NCI-H446 treated with DMSO at 0.1 percent for 48 hours (cell line): ENCODE results near the gene DUSP9.
"Not testable (repeated sequence)": the region's sequence is repeated elsewhere in the genome, so short reads cannot be mapped to it uniquely, and the experiment has no call there.

Experiments used
- DNase-seq: peaks from one replicate; lab custom pipeline; 2025; lab: John Stamatoyannopoulos, UW

Gene DUSP9

GRCh38 chrX:153646620-153647373 is at the start of gene DUSP9:
DUSP9 (plus strand) TSS chrX:153647203; CDS start chrX:153647954, 751 bp downstream.
- no peak for DNase-seq

GRCh38 chrX:153598541-153599191 is 48.3 kb upstream of the DUSP9 start, which contains the start of gene CCNQ:
CCNQ (minus strand) TSS chrX:153599139; CDS start chrX:153599073, 66 bp downstream.
- DNase-seq = no peak

DNA sequence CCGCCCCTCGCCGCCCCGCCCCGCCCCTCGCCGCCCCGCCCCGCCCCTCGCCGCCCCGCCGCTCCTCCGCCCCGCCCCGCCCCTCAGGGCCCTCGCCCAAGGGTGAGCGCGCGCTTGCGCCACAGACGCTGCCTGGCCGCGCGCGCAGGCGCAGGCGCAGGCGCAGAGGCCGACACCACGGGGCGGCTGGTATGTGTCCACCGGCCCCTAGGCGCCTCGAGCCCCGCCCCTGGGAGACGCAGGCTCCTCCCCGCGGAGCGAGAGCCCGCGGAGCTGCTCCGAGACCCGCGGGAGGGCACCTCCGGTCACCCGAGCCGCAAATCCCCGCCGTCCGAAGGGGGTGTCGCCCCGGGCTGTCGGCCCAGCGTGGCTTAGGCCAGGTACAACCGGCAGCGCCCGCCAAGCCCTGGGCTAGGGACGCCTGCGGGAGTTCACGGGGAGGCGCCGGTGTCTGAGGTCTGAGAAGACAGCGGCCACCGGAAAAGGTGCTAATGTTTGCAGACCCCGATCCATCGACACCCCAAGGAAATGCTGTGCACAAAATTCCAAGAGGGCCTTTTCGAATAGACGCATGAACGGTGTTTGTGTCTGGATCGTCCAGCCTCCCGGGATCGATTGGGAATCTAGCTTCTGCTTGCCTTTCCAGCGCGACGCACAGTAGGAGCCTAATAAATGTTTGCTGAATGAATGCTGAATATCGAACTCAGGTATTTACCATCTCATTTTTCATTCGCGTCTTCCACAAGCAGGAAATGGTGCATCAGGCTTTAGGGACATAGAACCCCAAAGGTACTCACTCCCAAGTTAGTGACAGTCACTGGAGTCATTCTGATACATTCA is 47.6 kb upstream of the DUSP9 start:
- peak; percentile 66 for DNase-seq

- DNase-seq = no peak
These were observed 47.0 kb upstream of the DUSP9 start for GRCh38 chrX:153600032-153600373.

- DNase-seq = no peak
These were observed 46.1 kb upstream of the DUSP9 start for GRCh38 chrX:153600921-153601320.

DNA sequence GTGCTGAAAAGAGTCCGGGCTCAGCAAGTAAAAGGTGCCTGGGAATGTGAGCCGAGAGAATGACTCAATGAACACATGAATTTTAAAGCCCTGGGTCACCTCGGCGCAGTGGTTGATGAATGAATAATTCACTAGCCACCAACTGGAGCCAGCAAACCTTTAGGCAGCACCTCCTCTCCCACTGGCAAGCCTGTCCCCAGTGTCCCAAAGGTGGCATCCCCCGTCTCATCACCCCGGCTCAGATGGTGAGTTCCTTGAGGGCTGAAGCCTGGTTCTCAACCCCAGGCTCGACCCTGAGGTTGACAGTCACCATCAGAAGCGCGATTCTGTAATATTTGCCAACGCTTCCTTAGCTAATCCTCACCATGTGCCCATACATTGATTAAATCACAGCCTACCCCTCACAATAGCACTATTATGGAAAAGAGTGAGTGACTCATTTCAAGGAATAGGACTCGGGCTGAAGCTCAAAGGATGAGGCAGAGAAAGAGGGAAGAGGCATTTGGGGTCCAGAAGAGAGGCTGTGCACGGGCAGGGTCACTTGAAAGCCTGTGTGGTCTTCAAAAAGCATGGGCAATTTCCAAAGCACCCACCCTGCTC is 45.4 kb upstream of the DUSP9 start:
- no peak for DNase-seq

GRCh38 chrX:153602601-153603000 is 44.4 kb upstream of the DUSP9 start:
- no peak for DNase-seq

GRCh38 chrX:153603131-153603656 is 43.8 kb upstream of the DUSP9 start:
- no peak for DNase-seq

DNA sequence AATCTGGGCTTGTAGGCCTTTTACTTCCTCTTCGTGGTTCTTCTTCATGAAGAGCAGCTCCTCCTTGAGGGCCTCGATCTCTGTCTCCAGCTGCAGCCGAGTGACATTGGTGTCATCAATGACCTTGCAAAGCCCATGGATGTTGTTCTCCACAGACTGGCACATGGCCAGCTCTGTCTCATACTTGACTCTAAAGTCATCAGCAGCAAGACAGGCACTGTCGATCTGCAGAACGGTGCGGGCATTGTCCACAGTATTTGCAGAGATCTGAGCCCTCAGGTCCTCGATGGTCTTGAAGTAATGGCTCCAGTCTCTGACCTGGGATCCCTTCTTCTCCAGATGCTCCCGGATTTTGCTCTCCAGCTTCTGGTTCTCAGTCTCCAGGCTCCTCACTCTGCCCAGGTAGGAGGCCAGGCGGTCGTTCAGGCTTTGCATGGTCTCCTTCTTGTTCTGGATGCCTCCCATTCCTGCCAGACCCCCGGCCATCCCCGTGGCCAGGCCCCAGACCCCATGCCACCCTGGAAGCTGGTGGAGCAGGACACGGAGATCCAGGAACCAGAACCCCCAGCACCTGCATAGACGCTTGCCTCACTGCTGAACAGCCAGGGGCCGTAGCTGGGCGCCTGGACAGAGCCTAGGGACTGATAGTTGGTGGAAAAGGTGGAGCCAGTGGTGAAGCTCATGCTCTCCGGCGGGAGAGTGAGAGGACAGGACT is 42.2 kb upstream of the DUSP9 start:
- DNase-seq = not testable (repeated sequence)

DNA sequence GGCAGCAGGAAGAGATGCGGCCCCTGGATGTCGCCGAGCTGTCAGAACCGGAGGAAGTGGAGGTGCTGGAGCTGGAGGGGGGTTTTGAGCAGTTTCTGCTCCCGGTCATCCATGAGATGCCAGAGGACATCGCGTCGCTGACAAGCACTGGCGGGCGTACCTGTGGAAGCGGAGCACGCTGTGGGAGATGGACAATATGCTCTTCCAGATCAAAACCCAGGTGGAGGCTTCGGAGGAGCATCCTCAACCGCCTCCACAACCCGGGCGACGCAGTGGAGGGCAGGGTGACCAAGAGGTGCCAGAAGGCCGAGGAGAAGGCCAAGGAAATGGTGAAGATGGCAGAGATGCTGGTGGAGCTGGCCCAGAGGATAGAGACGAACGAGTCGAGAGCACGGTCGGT is 40.5 kb upstream of the DUSP9 start:
- DNase-seq = no peak

DNA sequence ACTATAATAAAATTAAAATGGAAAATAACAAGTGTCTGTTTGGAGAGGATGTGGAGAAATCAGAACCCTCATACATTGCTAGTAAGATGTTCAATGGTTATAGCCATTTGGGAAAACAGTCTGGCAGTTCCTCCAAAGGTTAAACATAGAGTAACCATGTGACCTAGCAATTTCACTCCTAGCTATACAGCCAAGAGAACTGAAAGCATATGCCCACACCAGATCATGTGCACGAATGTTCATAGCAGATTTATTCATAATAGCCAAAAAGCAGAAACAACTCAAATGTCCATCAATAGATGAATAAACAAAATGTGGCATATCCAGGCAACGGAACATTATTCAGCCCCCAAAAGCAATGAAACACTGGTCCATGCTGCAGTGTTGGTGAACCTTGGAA is 38.6 kb upstream of the DUSP9 start:
- no peak for DNase-seq

DNA sequence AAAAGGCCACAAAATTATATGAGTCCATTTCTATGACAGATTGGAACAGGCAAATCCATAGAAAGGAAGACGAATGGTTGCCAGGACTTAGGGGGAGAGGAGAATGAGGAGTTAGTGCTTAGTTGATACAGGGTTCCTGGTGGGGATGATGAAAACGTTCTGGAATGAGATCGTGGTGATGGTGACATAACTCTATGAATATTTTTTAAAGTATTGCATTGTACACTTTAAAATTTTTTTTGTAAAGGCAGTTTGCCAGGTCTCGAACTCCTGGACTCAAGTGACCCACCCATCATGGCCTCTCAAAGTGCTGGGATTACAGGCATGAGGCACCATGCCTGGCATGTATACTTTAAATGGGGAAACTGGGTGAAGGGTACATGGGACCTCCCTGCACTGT is 38.2 kb upstream of the DUSP9 start:
- DNase-seq = no peak

GRCh38 chrX:153609917-153610835 is 36.8 kb upstream of the DUSP9 start:
- peak; percentile 22 for DNase-seq

DNA sequence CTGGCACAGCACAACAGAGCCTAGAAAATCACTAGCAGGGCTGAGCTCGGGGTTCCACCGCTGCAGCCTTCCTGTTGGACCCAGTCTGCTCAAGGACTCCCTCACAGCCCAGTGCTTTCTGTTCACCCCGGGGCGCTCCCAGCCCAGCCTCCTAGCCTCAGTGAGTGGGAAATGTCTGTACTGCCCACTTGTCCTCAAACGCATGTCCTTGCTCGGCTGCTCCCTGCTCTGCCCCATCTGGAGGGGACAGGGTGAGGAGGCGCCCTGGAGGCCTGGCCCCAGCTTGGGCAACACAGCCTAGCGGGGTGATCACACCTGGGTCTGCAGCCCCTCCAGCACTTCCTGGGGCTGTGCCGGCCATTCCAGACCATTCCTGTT is 36.2 kb upstream of the DUSP9 start:
- no peak for DNase-seq

DNA sequence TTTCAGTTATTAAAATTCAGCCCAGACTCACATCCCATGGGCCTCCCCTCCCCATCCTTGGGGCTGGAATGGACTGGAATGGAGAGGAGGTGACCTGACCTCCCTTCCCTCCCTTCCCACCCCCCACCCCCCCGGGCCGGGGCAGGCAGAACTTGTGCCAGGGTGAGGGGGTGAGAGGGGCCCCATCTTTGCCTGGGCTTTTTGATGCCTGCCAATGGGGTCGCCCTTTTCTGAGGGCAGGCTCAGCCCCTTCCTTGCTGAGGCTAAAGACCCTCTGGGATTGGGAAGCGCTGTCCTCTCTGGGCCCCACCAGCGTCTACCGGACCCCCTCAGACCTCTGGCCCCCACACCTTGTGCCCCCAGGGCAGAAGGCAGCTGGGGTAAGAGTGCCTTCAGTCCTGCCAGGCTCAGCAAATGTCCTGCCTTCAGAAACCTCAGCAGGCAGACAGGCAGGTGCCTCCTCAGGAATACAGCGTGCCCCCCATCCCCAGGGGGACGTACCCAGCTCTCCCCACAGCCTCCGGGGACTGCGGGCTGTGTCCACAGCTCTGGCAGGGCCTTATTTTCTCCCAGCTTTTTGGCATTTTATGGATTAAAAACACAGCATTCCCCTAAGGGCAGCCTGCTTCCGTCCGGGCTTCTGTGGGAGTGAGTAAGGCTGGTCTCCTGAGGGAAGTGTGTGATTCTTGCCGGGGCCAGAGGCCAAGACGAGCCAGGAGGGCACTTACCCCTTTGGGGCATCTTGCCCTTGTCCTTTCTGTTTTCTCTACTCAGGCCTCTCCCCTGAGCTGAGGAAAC is 35.5 kb upstream of the DUSP9 start:
- no peak for DNase-seq

DNA sequence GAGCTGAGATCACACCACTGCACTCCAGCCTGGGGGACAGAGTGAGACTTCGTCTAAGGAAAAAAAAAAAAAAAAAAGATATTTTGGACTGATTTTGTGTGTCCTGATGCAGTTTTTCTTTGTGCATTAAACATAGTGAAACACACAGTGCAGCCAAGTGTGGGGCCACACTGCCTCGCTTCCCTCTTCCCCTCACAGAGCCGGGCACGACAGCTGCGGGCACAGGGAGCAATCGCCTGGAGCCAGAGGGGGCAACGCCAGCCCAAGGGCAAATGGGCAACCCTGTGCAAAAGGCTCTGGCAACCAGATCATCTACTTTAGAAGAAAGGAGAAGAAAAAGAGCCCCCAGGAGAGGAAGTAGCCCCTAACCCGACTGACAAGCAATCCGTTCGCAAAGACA is 34.6 kb upstream of the DUSP9 start:
- DNase-seq = no peak

DNA sequence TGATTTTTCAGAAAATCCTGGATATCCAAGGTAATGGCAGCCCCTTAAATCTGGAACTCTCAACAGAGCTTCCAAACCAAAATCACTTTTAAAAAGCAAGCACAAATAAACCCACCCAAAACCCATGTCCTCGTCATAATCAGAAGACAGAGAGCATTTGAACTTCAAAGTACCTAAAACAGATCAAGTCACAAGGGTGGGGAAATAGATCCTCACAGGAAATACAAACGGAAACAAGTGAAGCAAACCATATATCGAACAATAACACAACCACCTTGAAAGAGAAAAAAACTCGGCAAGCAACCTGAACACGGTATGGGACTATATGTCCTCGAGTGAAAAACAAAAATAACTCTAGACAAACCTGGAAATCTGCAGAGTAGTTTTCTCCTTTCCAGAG is 32.2 kb upstream of the DUSP9 start:
- DNase-seq = no peak

DNA sequence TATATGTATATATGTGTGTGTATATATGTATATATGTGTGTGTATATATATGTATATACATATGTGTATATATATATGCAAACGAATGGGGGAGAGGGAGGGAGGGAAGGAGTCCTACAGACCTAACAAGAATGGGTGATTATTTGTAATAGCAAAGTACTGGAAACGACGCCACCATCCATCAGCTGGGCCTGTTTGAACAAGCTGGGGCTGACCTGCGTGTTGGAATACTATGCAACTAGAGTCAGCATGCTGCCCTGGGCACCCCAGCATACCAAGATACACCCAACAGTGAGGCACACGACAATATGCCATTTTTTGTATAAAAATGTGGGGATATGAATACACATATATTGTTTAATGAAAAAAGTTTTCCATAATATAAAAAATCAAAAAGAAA is 26.4 kb upstream of the DUSP9 start:
- no peak for DNase-seq

DNA sequence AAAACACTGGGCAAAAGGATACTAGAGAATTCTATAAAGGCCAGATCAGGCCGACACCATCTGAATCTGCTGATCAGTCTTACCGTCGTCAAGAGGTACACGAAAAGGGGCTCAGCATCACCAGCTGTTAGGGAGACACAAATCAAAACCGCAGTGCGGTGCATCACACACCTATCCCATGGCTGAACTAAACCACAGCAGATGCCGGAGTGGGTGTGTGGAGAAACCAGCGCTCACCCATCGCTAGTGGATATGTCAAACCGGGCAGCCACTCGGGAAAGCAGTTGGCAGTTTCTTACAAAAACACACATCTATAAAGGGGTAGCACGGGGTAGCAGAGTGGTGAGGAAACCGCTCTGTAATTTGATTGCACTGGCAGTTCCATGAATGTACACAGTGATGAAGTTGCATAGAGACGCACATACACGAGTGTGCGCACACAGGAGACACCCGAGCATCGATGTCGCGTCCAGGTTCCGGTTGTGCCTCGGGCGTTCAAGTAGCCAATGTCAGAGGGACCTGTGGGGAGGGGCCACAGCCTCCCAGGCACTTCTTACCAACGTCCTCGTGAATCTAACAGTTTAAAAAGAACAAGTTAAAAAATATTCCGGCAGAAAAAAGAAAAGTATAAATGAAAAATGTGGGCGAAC is 24.9 kb upstream of the DUSP9 start:
- no peak for DNase-seq
